ENCODE data around the gene WDR45.

DNA sequence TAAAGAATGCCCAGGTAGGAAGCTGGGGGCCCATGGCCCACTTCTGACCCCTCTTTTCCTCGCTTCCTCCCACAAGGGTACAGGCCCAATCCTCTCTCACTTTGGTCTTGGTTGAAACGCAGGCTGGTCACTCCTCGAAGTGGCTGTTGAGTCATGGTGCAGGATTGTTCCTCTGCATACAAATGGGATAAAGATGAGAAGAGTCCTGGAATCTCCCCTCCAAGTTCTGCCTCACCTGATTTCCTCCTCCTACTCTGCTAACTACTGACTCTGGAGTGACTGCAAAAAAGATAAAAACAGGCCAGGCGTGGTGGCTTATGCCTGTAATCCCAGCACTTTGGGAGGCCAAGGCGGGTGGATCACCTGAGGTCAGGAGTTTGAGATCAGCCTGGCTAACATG, 1.7 kb downstream of the WDR45 start:
- TF ChIP-seq, protein P1, sequence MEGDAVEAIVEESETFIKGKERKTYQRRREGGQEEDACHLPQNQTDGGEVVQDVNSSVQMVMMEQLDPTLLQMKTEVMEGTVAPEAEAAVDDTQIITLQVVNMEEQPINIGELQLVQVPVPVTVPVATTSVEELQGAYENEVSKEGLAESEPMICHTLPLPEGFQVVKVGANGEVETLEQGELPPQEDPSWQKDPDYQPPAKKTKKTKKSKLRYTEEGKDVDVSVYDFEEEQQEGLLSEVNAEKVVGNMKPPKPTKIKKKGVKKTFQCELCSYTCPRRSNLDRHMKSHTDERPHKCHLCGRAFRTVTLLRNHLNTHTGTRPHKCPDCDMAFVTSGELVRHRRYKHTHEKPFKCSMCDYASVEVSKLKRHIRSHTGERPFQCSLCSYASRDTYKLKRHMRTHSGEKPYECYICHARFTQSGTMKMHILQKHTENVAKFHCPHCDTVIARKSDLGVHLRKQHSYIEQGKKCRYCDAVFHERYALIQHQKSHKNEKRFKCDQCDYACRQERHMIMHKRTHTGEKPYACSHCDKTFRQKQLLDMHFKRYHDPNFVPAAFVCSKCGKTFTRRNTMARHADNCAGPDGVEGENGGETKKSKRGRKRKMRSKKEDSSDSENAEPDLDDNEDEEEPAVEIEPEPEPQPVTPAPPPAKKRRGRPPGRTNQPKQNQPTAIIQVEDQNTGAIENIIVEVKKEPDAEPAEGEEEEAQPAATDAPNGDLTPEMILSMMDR (IDR thresholded peaks at IDR 0.05) = no peak
- TF ChIP-seq POLR2A (IDR thresholded peaks at IDR 0.05) = no peak
